ENCODE results near the gene ATG16L1.

DNA sequence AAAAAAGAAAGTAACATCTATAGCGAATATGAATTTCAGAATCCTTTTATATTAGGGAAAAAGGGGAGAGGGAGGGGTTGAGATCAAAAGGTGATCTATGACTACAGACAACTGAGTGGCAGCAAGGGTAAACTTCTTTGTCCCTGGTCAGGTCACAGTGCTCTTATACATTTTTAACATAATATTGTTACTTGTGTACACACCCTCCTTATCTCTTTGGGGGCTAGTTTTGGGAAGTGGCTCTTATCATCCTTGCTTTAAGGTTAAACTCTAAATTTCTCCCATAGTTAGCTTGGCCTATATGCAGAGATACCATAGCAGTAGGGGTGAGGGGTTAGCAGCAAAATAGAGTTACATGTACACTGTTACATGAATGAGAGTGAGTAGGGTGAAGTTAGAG, 31.6 kb upstream of the ATG16L1 start:
- no peak for TF ChIP-seq POLR2A (IDR thresholded peaks at IDR 0.05; ENCODE audit: low read depth)
- TF ChIP-seq, protein P1, sequence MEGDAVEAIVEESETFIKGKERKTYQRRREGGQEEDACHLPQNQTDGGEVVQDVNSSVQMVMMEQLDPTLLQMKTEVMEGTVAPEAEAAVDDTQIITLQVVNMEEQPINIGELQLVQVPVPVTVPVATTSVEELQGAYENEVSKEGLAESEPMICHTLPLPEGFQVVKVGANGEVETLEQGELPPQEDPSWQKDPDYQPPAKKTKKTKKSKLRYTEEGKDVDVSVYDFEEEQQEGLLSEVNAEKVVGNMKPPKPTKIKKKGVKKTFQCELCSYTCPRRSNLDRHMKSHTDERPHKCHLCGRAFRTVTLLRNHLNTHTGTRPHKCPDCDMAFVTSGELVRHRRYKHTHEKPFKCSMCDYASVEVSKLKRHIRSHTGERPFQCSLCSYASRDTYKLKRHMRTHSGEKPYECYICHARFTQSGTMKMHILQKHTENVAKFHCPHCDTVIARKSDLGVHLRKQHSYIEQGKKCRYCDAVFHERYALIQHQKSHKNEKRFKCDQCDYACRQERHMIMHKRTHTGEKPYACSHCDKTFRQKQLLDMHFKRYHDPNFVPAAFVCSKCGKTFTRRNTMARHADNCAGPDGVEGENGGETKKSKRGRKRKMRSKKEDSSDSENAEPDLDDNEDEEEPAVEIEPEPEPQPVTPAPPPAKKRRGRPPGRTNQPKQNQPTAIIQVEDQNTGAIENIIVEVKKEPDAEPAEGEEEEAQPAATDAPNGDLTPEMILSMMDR (IDR thresholded peaks at IDR 0.05), result no peak
- no peak for TF ChIP-seq POLR2AphosphoS5 (IDR thresholded peaks at IDR 0.05)
- no peak for TF ChIP-seq EP300 (IDR thresholded peaks at IDR 0.05)

Data from esophagus muscularis mucosa (tissue), 4 donors.